Fibroblast of skin of left biceps (primary cell): ENCODE results near the gene WDFY2.

Experiments used
- DNase-seq, 2 experiments: peaks; one replicate each; pipeline ENCODE4 v3.0.0-alpha.2; 2013; ENCODE audit warnings: low read depth in 2 of 2

WDFY2 gene

DNA sequence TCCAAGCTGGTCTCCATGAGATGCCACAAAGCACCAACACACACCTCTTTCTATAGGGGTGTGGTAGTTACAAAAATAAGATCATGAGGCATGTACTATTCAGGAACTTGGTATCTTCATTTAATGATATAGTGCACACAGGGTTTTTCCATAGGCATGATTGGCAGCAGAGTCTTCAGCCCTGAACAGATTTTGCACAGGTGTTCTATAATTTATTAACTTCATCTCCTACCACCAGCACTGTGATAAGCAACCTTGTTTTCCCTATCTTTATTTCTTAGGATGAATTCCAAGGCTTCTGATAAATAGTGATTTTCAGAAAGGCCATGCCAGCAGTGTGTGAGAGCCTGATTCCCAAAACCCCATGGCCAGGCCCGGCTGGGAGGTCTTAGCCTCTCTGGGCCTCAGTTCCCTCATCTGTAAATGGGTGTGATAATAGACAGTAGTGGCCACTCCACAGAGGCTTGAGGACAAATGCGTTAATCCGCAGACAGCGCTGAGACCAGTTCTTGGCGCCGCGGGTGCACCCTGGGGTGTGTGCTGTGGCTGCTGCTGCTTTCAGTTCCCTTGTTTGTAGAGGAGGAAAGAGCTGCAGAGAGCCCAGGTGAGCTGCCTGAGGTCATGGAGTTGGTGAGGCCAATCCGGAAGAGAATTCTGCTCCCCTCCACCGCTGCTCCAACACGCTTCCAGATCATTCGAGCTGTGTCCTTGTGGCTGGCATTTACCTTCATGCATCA lies 186.6 kb downstream of the WDFY2 start:
- no peak for DNase-seq

DNA sequence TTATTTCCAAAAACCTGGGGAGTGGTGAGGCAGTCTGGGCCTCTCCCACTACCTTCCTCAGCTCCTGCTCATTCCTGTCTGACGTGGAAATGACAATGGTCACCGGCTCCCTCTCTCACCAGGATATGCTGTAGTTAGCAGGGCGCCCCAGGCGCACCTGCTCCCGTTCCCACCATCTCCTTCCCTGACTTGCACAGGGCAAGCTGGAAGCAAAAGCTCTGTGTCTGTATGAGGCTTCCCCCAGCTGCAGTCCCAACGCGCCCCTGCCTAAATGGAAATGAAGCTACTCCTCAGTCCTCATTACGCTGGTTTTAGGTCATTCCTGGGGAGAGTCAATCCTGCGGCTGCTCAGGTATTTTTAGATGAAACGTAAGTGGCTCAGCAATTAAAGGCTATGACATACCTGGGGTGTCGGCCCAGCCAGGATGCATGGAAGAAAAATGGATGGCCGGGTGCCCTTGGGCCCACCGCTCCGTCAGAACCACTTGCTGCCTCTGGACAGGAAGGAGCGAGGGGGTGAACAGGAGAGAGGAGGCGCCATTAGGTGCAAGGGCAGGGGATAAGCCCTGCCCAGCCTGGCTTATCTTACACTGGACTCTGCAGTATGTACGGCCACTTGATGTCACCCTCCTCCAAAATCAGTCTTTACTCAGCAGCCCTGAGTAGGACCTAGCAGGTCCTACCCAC lies 187.3 kb downstream of the WDFY2 start:
- DNase-seq = no peak

DNA sequence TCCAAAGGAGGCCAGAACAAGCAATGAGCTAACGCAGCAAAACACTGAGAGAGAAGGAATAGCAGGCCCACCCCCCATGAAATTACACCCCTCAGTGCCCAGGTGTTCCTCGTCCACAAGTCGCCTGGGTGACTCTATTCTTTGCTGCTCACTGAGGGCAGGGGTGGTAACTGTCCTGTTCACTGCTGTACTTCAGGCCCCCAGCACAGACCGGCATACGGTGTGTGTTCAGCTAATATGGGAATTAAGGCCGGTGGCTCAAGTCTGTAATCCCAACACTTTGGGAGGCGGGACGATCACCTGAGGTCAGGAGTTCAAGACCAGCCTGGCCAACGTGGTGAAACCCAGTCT lies 187.8 kb downstream of the WDFY2 start:
- no peak for DNase-seq

DNA sequence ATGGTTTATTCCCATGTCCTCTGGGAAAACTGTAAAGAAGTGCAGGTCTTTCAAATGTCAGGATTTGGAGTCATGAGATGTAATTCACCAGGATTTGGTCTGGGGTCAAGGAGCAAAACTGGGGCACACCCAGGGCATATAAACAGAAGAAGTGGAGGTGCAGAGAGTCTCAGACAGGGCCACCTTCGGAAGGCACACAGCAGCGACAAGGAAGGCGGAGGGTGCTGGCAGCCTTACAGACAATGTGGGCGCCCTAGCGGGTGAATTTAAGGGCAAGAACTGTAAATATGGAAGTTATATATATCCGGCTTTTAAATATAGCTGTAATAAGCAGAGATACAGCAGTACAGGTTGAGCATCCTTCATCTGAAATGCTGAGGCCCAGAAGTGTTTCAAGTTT lies 188.5 kb downstream of the WDFY2 start:
- no peak for DNase-seq

DNA sequence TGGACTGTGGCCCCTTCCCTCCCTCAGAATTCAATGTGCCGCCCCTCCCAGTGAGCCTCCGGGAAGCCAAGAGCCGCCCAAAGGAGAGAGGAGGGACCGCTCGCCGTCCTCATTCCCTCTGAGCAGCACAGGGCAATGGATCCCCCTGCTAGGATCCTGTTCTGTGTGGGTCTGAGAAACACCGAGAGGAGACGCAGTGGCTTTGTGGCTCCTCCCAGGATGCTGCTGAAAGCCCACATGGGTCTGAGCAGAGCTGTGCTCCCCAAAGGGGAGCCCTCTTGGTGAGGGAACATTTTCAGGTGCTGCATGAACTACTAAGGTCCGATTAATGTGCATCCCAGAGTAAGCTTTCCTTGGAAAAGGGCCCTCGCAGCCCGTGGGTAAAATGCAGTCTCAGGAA lies 189.3 kb downstream of the WDFY2 start:
- no peak for DNase-seq

DNA sequence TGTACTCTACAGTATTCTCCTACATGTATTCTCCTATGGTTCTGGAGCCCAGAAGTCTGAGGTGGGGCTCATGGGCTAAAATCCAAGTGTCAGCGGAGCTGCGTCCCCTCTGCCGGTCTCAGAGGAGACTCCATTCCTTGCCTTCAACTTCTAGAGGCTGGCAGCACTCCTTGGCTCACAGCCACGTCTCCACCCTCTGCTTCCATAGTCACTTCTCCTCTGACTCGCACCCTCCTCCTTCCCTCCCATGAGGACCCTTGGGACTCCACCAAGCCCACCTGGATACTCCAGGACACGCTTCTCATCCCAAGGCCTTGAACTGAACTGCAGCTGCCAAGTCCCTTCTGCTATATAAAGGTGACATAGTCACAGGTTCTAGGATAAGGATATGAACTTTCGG lies 191.9 kb downstream of the WDFY2 start:
- no peak for DNase-seq

DNA sequence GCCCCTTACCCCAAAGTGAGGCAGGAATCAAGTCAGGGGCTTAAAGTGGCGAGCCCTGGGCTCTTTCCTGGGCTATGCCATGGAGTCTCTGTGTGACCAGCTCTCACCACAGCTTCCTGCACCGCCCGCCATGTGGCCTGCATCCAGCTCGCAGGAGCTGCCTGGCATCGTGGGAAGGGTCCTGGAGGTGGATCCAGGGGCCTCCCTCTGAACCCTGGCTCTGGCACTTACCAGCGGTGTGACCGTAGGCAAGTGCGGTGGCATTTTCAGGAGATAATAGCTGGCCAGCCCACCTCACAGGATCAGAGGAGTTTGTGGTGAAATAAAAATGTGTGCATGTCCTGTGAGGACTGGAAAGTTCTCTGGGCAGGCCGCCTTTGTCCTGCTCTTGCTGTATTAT lies 193.7 kb downstream of the WDFY2 start:
- no peak for DNase-seq

DNA sequence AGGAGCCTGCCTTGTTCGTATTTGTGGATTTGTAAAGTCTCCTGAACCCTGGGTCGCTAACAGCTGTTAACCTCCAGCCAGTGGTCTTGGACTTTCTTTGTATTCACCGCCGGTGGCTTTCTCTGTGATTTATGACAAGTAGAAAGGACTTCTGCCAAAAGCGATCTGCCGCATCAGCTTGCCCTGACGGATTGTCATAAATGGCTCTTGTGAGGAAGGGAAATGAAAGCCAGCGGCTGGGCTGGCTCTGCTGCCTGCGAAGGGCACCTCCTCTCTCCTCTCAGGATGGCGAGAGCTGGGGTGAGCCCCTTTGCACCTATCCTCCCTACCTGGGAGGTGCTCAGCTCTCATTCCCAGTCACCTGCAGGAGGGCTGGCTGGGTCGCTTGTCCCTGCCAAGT lies 194.1 kb downstream of the WDFY2 start:
- no peak for DNase-seq

DNA sequence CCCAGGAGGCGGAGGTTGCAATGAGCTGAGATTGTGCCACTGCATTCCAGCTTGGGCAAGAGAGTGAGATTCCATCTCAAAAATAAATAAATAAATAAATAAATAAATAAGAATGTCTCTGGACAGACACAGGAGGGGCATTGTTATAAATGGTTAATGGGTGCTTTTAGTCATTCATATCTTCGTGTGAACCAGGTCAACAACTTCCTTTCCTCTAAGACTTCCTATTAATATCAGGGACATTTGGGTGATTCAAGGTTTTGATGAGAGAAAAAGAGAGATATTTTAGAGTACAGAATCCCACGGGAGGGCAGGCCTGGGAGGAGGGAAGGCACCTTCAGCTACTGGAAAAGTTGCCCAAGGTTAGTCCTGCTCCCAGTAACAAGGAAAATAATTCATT lies 195.8 kb downstream of the WDFY2 start:
- no peak for DNase-seq

DNA sequence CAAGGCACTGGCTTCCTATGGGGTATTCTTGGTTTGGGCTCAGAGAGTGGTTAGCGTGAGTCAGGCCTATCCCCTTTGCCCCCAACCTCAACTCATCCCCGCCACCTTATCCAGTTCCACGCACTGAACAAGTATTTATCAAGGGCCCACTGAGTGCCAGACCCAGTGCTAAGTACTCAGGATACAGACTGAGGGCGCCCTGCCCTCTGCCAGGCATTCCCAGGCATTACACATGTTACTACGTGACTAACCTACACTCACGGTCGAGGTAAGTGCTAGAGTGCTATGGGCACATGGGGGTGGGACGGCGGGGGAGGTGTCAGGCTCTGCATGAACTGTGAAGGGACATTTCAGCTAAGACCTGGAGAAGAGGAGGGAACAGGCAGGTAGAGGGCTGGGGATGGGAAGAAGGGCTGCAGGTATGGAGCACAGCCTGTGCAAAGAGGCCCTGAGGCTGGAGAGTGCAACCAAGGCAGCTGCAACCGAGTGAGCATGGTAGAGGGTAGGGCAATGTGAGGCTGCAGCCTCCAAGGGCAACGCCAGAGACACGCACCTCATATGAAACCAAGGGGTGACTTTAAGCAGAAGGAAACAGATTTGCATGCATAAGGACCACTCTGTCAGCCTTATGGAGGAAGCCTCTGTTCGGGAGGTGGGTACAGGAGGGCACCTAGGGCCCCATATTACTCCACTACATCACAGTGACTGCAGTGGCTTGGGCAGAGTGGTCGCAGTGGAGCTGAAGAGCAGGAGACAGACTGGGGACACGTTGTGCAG lies 197.2 kb downstream of the WDFY2 start:
- no peak for DNase-seq

DNA sequence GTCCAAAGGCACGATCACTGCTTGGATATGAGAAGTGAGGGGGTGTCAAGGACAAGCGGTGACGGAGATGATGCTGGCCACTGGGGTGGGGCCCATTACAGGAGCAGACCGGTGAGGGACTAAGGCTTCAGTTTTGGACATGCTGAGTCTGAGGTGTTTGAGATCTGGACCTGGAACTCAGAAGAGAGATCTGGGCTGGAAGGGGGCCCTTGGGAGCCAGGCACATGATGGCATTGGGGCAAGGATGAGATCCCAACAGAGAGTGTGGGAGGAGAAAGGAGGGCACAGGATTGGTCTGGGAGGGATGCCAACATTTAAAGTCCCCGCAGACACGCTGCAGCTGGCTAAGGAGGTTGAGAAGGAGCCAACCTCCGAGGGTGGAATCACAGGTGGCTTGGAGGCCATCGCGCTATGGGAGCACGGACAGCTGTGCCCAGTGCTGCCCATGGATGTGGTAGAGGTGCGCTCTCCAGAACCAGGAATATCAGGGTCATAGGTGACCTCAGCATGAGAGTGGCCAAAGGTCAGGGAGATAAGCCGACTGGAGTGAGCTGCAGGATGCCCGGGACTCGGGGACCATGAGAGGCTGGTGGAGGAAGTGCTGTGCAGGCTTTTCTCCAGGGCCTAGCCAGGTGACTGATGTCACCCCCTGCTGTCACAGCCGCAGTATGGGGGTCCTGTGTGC lies 197.9 kb downstream of the WDFY2 start:
- DNase-seq = no peak

DNA sequence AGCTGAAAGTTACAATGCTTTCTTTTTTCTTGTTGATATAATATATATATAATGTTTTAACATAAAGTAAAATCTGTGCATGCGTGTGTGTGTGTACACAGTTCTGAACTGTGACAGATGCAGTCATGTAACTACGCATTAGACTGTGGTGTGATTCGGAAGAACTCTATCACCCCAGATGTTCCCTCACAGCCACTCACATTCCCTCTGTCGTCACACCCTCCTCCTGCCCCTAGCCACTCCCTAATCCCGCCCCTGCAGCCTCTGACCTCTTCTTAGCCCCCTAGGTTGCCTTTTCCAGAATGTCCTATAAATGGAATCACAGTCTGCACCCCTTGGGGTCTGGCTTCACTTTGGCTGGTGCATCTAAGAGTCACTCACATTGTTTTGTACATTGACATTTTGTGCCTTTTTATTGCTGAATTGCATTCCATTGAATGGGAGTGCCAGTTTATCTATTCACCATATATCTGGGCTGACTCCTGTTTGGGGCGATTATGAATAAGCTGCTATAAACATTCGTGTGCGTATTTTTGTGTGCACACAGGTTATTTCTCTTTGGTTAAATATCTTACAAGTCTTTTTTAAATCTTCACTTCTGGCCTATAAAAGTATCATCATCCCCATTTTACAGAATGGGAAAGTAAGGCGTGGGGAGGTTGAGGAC lies 199.3 kb downstream of the WDFY2 start:
- no peak for DNase-seq

DNA sequence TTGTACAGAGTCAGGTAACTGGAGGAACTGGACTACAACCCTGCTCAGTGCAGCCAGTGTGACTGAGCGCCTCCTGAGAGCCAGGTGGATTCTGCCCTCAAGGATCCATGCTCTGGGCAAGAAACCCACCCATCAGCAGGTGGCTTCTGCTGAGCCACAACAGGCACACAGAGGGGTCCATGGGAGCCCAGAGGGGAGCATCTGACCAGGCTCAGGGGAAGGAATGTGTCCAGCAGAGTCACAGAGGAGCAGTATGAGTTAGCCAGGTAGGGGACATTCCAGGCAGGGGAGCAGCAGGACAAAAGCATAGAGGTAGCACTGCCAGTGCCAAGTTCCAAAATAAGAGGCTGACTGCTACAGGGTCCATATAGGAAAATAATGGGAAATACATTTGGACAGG lies 199.8 kb downstream of the WDFY2 start:
- no peak for DNase-seq

DNA sequence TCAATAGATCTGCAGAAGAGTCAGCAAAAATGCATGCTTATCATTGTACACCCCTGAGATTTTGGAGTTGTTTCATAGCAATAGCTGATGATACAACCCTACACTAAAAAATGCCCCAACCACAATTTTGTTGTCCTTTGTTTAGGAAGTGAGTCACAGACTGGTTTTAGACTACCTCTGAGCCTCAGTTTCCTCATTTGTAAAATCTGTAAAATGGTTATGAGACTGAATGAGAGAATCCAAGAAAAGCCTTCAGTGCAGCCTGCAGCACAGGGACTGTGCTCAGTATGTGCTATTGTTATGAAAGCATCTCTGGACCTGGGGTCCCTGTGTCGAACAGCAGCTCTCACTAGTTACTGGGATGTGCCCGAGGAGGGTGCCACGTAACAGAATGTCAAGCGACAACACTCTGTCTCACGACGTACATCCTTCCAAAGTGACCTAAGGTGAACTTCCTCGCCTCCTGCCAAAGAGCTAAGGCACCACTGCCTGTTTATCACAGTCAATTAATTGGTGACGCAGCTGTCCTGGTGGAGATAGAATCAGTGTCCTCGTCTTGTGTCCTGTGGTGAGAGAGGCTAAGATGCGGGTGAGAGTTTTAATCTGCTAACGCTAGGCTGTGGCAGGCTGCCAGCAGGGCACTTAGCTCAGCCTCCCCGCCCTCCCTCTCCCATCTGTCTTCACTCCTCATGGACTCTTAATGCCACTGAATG lies 201.6 kb downstream of the WDFY2 start:
- DNase-seq = no peak

DNA sequence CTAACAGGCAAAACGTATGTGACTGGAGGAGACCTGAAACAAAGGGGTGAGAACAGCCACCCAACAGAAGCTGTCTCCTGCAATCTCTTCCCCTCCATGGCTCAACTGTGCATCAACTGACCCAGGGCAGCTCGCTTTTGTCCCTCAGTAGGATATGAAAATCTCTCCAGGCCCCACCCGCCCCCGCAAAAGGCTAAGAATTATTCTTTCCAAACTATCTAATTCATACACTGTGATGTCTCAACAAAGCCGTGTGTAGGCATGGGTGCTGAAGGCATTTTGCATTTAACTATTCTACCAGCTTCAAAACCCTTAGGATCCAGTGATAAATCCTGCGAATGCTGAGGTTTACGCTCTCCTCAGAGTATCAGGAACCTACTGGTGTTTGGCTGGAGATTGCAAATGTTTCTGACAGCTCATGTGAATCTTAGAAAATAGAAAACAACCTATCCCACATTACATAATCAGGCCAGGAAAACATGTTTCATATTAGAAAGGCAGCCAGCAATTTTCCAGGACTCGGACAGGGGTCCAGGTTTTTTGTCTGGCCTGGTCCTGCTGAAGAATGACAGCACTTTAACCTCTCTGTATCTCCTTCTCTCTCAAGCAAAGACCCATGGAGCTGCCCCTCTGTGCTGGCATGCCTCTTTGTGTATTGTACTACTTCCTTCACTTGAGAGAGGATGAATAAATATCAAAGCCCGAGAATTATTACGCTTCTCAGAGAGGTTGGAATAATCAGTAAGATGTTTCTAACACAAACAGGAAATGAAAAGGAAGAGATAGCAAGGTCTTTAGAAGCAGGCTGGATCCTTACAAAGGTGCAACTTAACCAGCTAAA lies 202.4 kb downstream of the WDFY2 start:
- DNase-seq = no peak

DNA sequence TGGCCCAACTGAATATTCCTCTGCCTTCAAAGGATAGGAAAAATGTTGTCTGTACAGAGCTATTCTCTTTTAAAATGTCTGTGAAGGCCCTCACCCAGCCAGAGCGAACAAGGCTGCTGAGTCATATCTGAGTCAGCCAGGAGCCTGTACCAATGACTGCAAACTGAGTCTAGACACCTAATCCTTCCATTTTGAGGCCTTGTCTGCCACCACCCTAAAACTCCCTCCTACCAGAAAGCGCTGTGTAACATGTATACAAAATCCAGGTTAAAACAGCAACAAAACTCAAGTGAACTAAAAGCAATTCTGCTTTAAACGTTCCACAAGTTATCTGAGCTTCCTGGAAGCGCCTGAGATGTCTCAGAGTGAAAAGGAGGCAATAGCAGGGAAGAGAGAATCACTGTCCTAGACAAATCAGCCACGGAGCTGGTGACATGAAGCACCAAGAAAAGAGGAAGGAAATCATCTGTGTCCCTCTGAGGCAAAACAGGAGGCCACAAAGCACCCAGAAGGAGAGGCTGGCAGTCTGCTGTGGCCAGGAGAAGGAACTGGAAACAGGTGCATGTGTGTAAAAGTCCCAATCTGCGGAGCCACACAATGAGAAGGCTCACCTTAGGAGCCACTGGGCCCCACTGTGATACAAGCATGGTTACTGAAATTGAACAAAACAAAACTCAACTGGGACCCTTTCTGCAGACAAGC lies 209.5 kb downstream of the WDFY2 start:
- peak; percentile 48 to 58 for DNase-seq

DNA sequence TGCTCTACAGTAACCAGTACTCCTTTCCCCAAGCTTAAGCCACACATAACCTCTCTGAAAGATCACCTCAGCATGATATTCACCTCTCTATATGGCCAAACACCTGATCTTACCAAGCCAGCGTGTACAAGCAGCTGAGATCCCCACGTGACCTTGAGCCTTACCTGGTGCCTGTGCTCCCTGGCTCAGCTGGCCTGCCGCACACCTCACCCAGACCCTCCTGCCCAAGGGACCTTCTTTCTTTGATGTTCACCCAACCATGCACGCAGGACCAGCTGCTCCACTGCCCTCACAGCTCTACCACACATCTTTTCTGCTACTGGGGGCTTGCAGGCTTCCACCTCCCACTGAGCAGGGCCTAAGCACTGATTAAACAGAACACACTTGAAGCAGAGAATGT lies 210.7 kb downstream of the WDFY2 start:
- DNase-seq = no peak

DNA sequence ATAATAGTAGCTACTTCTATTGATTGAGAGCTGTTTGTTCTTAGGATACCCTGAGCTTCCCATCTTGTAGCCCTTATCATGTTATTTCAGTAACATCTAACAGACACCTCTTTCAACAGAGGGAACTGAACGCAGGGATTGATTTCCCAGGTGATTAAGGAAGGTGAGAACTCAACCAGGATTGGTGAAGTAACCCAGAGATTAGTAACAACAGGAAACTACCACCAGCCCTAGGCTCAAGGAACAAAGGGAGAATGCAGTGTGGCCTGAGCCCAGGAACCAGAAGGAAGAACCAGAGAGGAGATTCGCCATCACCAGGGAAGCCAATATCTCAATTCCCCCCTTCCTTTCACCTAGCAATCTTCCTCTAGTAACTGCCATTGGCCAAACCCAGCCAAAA lies 211.2 kb downstream of the WDFY2 start:
- no peak for DNase-seq

DNA sequence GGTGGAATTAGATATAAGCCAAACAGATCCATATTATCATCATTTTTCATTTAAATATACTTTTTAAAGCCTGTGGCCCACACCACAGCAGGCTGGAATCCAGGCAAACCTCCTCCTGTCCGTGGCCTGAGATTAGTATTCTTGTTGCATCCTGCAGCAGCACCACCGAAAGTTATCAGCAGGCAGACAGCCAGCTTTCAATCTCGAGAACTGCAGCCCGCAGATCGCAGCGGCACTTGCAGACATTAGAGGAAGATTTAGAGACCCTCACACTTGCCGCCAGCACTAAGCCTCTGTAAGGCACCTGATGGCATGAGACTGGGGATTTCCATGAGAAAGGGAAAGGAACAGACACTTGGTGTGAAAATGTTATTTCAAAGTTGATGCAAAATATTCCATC lies 212.3 kb downstream of the WDFY2 start:
- DNase-seq = no peak
